ENCODE data around the gene RELN. TPM values are rescaled to one million over a fixed set of nuclear protein-coding genes. Genes with fewer than 3 reads are reported as not detected.

The RELN gene
- total and polyA plus RNA-seq, 11 donors = 0.16 to 3.5 (median 1.3) TPM

- TF ChIP-seq POLR2A (IDR thresholded peaks at IDR 0.05) (no peak), CTCF (IDR thresholded peaks at IDR 0.05) (no peak)
- Histone ChIP-seq H3K27ac (no peak overlapping the region), H3K27me3 (no peaks in the 10 kb centered on the region), H3K4me1 (no peaks in the 10 kb centered on the region), H3K9me3 (peaks cover 0 to 23% (median 3%) of the 10 kb centered on the region in 12 donors), H3K36me3 (no peaks in the 10 kb centered on the region), H3K4me3 (no peak overlapping the region)
- 19 to 31% (median 24%) methylated on average over 3 of the region's 3 CpGs for WGBS, 4 donors
- intact Hi-C loops (cut with DNase I) = no loop called here
- DNase-seq = no peak
- no peak for ATAC-seq
Observed at GRCh38 chr7:103651593-103652377, 337.7 kb downstream of the RELN start.

GRCh38 chr7:103649052-103649451, 340.4 kb downstream of the RELN start:
- no peak for DNase-seq
- Histone ChIP-seq H3K9me3 (peaks cover 0 to 36% (median 12%) of the 10 kb centered on the region in 12 donors), H3K27ac (no peak overlapping the region), H3K27me3 (no peaks in the 10 kb centered on the region), H3K36me3 (no peaks in the 10 kb centered on the region), H3K4me1 (no peaks in the 10 kb centered on the region), H3K4me3 (no peak overlapping the region)
- ATAC-seq = no peak
- WGBS, 4 donors = 70 to 96% (median 91%) methylated on average over 2 of the region's 2 CpGs
- intact Hi-C loops (cut with DNase I) = no loop called here
- no peak for TF ChIP-seq CTCF (IDR thresholded peaks at IDR 0.05)
- no peak for TF ChIP-seq POLR2A (IDR thresholded peaks at IDR 0.05)

GRCh38 chr7:103648135-103648534, 341.3 kb downstream of the RELN start:
- H3K9me3 ChIP-seq = peaks cover 0 to 43% (median 15%) of the 10 kb centered on the region in 12 donors
- WGBS, 4 donors = 9 to 24% (median 15%) methylated on average over 1 of the region's 1 CpG
- intact Hi-C loops (cut with DNase I) = no loop called here
- no peaks in the 10 kb centered on the region for H3K36me3 ChIP-seq
- no peaks in the 10 kb centered on the region for H3K4me1 ChIP-seq
- no peaks in the 10 kb centered on the region for H3K27me3 ChIP-seq
- ATAC-seq (no peak), DNase-seq (no peak)
- no peak for TF ChIP-seq CTCF (IDR thresholded peaks at IDR 0.05)
- TF ChIP-seq POLR2A (IDR thresholded peaks at IDR 0.05) = no peak
- H3K27ac ChIP-seq = no peak overlapping the region
- no peak overlapping the region for H3K4me3 ChIP-seq

- Histone ChIP-seq H3K36me3 (no peaks in the 10 kb centered on the region), H3K4me3 (no peak overlapping the region), H3K27ac (no peak overlapping the region), H3K4me1 (no peaks in the 10 kb centered on the region), H3K27me3 (no peaks in the 10 kb centered on the region), H3K9me3 (peaks cover 0 to 43% (median 15%) of the 10 kb centered on the region in 12 donors)
- DNase-seq (no peak), ATAC-seq (no peak)
- intact Hi-C loops (cut with DNase I) = no loop called here
- 74 to 84% (median 77%) methylated on average over 2 of the region's 2 CpGs for WGBS, 4 donors
- TF ChIP-seq POLR2A (IDR thresholded peaks at IDR 0.05) = no peak
- TF ChIP-seq CTCF (IDR thresholded peaks at IDR 0.05) = no peak
Observed at GRCh38 chr7:103644319-103644718, 345.1 kb downstream of the RELN start.

Measured in heart left ventricle (tissue), 16 donors.